Fibroblast of gingiva (primary cell): Measurements from ENCODE around the gene CDC37L1.
A peak's percentile ranks its signal among the peaks of the same experiment; 100 is the strongest.

Experiments
- DNase-seq: peaks from one replicate; pipeline ENCODE4 v3.0.0-alpha.2; 2011; ENCODE audit warnings: low read depth

Gene CDC37L1

GRCh38 chr9:4669890-4670289 lies 9.5 kb upstream of the CDC37L1 start:
- no peak for DNase-seq

DNA sequence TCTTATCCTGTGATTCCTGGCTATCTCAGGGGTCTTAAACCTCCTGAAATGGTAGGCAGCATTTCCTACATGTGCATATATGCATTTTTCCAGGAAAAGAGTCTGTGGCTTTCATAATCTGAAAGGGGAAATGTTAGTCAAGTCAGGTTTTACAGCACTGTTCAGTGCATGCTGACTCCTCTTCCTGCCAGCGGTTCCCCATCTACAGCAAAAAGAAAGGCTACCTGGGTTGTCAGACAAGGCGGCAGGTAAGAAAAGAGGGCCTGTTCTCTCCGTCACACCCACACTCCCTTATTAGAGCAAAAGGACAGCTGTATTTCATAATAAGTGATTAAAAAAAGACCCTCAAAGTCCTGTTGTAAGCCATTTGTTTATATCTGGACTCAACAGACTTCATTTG lies 8.8 kb upstream of the CDC37L1 start:
- no peak for DNase-seq

GRCh38 chr9:4671737-4672136 lies 7.6 kb upstream of the CDC37L1 start:
- no peak for DNase-seq

- DNase-seq: peak; percentile 97
Measured at GRCh38 chr9:4674783-4675182, 4.6 kb upstream of the CDC37L1 start.

GRCh38 chr9:4677392-4677791 lies 2.0 kb upstream of the CDC37L1 start:
- DNase-seq: no peak

DNA sequence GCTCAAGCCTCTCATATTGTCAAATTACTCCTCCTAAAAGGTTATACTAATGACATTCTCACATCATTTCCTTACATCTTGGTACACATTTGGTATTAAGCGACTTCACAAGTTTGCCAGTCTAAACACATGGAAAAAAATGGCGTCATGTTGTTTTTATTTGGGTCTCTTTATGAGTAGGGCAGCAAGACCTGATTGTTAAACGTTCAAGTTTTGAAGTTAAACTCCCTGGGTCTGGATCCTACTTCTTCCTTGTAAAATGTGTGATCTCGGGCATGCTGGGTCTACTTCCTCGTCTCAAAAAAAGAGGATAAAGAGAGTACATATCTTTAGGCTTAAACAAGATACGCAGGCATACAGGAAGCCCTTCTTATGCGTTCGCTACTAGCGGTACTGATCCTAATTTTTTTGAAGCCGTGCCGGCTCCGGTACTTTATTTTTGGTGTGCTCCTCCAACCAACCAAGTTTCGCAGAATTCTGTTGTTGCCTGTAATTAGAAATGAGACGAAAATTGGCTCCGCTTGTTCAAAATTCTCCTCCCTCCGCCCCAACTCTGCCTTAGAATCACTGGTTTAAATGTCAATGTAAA lies 596 bp upstream of the CDC37L1 start:
- DNase-seq: peak; percentile 9

GRCh38 chr9:4680173-4680525 lies 780 bp downstream of the CDC37L1 start:
- no peak for DNase-seq

DNA sequence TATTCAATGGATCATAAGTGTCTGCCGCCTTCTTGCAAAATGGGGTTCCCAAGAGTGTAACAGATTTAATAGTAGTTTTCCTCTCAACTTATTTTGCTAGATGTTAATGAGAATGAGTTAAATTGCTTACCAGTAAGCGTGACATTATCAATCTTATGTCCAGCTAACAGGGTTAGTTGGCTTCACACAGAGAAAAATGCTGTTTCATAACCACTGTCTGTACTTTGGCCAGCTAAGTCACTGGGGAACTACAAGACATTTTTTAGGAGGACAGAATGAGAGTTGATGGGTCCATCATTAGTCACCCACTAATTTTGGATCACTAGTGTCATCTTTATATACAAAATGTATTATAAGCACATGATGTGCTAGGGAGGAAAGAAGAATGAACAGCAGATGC lies 1.4 kb downstream of the CDC37L1 start:
- DNase-seq: peak; percentile 73

DNA sequence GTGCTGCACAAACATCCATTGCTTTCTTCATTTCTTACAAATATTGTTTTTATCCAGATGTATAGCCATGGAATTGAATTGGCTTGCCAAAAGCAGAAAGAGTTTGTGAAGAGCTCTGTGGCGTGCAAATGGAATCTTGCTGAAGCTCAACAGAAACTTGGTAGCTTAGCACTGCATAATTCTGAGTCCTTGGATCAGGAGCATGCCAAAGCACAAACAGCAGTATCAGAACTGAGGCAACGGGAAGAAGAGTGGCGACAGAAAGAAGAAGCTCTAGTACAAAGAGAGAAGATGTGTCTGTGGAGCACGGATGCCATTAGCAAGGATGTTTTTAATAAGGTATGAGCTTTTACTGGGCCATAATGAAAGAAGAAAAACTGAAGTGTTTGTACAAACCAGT lies 5.5 kb downstream of the CDC37L1 start:
- no peak for DNase-seq

DNA sequence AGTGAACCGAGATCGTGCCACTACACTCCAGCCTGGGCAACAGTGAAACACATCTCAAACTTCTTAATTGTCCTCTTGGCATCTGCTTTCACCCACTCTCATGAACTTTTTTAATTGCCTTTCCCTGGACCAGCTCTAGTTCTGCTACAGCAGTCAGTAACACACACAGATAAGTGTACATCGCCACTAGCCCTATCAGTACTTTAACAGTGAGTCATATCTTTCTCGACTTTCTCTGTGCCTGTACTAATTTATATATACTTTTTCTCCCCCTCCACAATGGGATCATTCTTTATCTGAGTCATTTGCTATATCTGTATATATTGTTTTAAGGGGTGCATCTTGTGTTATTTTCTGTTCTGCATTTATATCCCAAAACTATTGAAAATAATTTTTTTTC lies 6.7 kb downstream of the CDC37L1 start:
- DNase-seq: no peak

- no peak for DNase-seq
Measured at GRCh38 chr9:4686584-4686983, 7.2 kb downstream of the CDC37L1 start.

DNA sequence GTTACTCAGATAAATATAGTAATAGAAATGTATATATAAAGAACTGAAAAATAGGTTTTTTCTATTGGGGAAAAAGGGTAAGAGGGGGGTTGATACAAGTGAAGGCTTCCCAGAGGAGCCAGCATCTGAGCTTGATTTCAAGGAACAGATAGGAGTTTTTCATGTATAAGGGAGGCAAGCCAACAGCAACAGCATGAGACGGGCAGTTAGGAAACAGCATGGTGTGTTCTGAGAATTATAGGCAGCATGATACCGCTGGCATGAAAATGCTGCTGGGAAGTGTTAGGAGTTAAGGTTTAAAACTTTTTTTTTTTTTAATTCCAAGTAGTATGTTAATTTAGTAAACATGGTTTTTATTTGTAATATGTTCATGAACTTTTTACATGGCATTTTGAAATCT lies 9.7 kb downstream of the CDC37L1 start:
- peak; percentile 65 for DNase-seq

GRCh38 chr9:4689687-4690104 lies 10.3 kb downstream of the CDC37L1 start:
- peak; percentile 60 for DNase-seq

DNA sequence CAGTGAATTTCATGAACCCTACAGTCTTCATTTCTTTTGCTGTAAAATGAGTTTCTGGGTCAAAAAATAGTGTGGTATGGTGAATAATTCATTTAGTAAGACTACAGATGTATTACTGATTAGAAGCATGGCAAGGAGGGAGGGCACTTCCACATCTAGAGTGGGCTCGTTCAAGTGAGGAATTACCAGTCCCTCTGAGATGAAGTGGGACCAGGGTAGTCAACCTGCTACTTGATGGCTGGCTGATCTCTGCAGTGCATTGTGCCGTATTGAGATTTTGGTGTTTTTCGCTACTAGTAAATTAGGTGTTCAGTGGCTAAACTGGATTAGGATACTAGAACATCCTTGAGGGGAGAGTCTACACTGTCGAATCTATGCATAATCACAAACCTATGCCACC lies 10.8 kb downstream of the CDC37L1 start:
- no peak for DNase-seq

- DNase-seq: peak; percentile 68
Measured at GRCh38 chr9:4691795-4692194, 12.4 kb downstream of the CDC37L1 start.

- DNase-seq: no peak
Measured at GRCh38 chr9:4700091-4700490, 20.7 kb downstream of the CDC37L1 start.

DNA sequence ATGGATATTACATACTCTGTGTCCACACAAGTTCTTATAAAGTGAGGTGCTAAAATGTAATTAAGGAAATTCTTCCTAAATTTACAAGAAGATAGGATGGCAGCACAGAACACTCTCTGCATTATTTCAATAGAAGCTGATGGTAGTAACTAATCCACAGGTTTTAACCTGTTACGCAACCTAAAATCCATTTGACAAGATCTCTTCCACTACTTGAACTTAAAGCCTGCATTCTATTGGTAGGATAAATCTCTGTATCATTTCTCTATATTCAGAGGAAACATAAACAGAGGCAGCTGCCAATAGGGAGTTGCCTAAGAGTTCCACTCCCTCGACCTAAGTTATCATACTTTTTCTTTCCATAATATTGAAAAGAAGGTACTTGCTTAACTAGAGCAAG lies 21.6 kb downstream of the CDC37L1 start:
- no peak for DNase-seq

DNA sequence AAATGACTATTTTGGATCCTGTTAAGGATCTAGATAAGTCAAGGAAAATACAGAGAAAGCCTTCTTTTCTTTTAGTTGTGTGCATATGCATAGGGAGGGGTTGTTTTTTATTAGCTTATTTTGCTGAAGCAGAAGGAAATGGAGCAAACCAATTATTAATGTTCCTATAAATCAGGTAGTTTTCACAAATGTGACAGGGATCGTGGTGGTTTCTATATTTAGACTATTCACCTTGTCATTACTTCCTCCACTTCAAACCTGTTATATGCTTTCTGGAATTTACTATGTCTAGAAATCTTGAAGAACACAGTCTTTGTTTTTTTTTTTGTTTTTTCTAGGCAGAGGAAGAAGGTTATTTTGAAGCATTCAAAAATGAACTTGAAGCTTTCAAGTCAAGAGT lies 22.2 kb downstream of the CDC37L1 start:
- DNase-seq: no peak

DNA sequence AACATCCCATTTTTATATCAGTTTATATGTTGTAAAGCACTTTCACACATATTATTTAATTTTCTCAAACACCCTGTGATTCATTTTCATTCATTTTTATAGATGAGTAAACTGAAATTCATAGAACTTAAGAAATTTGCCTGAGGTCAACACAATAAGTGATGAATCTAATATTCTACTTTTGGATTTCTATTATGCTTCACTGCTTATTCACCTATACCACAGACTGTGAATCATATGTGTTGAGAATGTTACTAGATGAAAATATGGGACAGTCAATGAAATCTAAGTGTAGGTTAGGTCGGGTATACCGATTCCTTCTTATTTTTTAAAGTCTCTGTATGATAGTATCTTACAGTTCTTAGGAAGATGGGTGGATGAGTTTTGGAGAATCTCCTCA lies 24.8 kb downstream of the CDC37L1 start:
- DNase-seq: no peak

DNA sequence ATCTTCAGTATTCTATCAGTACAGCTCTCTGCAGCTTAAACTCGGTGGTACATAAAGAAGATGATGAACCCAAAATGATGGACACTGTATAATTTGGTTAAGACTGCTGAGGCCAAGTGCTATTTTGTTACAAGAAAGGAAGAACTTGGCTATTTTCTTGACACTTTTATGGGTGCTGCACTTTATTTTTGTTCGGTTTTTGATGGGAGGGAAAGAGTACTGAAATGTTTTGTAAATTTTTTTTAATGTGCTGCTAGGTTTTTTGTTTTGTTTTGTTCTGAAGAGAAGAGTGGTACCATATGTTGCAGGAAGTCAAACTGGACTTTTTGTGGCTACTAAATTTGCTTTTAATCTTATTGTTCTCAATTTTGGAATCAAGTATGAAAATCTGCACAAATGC lies 26.7 kb downstream of the CDC37L1 start:
- no peak for DNase-seq

- DNase-seq: no peak
Measured at GRCh38 chr9:4706971-4707622, 27.7 kb downstream of the CDC37L1 start.

DNA sequence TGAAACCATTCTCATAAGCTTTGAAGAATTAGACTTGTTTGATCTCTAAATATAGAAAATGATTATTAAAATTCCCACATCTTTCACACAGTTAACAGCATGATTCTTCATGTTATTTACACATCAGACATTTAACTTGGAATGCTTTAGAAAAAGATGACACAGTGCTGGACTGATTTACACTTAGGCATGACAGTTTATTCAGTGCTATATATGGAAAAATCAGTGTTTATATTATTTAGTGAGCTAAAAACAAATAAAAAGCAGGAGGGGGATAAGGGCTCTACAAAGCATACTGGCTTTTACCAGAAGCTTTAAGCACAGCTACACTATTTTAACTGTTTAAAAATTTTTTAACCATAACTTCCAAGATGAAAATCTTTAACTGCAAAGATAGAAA lies 30.0 kb downstream of the CDC37L1 start:
- DNase-seq: no peak

GRCh38 chr9:4713849-4714248 lies 34.5 kb downstream of the CDC37L1 start:
- DNase-seq: peak; percentile 7

DNA sequence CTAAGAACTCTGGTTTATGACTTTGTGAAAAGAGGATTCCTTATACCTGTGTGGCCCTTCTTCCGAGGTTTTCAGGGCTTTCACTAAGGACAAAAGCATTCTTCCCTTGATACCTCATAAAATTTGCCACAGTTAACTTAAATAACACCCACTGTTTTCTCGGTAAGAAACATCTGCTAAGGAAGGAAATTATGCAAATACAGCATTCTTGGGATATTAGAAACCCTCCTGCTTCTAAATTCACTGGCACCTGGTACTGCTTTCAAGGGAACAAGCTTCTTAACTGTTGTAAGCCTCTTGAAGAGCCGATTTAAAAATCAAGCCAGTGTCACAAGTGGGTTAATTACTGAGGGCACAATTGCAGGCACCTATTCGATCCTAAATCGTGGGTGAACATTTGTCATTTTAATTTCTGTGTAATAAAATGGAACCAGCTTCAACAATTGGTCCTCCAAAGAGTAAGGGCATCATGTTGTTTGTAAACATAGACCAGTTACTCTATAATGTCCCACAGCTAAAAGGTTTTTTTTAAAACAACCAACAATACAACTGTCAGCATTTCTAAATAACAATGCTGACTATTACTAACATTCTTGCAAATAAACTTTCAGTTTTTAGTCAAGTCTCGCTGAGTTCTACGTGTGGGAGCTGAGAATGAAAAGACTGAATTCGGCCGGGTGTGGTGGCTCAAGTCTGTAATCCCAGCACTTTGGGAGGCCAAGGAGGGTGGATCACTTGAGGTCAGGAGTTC lies 35.1 kb downstream of the CDC37L1 start:
- DNase-seq: no peak
